Gastroesophageal sphincter (tissue), 3 donors: ENCODE data around the gene MAP10.

Source experiments
- POLR2A ChIP-seq, 2 donors: fragments of 450-650 bp; IDR thresholded peaks; one replicate each; pipeline ENCODE4 v1.6.1; 2017; ENCODE audit warnings: antibody characterized with exemption in 2 of 2, mild to moderate bottlenecking in 2 of 2, moderate library complexity in 1 of 2
- POLR2AphosphoS5 ChIP-seq: sonication (generic); formaldehyde crosslinking; IDR thresholded peaks from one replicate; pipeline ENCODE4 v1.6.1; 2017; ENCODE audit warnings: antibody characterized with exemption
- TF ChIP-seq, protein P1 (sequence below), 4 experiments: fragments of 200-600 bp in 2 of 4; fragments of 450-650 bp in 2 of 4; sonication (generic) in 1 of 4; IDR thresholded peaks; one replicate each; pipeline ENCODE4 v1.5.1; 2017 to 2019; ENCODE audit warnings: antibody characterized with exemption in 4 of 4, mild to moderate bottlenecking in 2 of 4, moderate library complexity in 2 of 4

DNA sequence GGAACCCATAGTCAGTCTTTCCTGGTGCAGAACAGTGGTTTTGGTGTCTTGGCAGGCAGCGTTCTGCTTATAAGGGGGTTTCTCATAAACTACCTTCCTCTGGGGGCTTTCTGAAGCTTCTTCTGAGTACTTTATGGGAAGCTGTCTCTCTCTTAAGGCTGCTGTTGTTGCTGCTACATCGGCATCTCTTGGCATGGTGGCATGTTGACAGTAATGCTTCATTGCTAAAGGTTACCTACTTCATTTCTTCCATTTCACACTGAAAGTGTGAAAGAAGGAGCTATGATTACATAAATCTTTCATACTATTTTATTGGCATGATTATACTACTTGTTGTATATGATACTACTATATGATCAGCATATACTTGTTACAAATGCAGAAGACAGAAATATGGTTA is 6.3 kb upstream of the MAP10 start:
- TF ChIP-seq, protein P1, sequence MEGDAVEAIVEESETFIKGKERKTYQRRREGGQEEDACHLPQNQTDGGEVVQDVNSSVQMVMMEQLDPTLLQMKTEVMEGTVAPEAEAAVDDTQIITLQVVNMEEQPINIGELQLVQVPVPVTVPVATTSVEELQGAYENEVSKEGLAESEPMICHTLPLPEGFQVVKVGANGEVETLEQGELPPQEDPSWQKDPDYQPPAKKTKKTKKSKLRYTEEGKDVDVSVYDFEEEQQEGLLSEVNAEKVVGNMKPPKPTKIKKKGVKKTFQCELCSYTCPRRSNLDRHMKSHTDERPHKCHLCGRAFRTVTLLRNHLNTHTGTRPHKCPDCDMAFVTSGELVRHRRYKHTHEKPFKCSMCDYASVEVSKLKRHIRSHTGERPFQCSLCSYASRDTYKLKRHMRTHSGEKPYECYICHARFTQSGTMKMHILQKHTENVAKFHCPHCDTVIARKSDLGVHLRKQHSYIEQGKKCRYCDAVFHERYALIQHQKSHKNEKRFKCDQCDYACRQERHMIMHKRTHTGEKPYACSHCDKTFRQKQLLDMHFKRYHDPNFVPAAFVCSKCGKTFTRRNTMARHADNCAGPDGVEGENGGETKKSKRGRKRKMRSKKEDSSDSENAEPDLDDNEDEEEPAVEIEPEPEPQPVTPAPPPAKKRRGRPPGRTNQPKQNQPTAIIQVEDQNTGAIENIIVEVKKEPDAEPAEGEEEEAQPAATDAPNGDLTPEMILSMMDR (IDR thresholded peaks at IDR 0.05) = no peak
- TF ChIP-seq POLR2AphosphoS5 = no peak
- TF ChIP-seq POLR2A (IDR thresholded peaks at IDR 0.05) = no peak
